Measurements from ENCODE around the gene PATL2.
"Not testable (repeated sequence)": the region's sequence is repeated elsewhere in the genome, so short reads cannot be mapped to it uniquely, and the experiment has no call there.

The PATL2 gene

DNA sequence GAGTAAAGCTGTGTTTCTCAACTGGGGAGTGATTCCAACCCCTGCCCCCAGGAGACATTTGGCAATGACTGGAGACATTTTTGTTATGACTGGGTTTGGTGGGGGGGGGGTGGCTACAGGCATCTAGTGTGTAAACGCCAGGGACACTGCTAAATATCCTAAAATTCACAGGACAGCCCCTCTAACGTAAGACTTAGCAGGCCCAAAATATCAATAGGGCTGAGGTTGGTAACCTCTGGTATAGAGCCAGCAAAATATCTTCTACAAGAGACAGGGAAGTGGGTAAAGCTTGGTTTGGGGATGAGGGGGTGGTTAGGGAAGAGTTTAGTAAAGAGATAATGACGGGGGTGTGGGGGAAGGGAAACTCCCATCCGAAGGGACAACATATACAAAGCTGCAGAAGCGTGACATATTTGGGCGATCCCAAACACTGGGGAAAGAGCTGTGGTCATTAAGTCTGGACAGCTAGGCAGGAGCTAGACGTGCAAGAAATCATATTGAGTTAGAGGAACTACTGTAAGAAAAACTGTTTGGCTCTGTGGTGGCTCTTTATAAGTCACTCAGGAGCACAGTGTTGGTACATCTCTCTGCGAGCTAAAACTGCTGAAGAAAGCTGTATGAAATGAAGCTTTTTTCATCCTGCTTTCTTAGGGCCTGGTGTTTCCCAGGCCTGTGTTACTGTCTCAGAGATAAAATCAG, 24.5 kb upstream of the PATL2 start:
- peaks cover 2% of the 10 kb centered on the region for H3K36me3 ChIP-seq (replicated peaks)
- no peaks in the 10 kb centered on the region for H3K27me3 ChIP-seq (replicated peaks)
- H3K4me3 ChIP-seq (ENCODE audit: low read depth, low read length), result no peak overlapping the region
- TF ChIP-seq, protein P1, sequence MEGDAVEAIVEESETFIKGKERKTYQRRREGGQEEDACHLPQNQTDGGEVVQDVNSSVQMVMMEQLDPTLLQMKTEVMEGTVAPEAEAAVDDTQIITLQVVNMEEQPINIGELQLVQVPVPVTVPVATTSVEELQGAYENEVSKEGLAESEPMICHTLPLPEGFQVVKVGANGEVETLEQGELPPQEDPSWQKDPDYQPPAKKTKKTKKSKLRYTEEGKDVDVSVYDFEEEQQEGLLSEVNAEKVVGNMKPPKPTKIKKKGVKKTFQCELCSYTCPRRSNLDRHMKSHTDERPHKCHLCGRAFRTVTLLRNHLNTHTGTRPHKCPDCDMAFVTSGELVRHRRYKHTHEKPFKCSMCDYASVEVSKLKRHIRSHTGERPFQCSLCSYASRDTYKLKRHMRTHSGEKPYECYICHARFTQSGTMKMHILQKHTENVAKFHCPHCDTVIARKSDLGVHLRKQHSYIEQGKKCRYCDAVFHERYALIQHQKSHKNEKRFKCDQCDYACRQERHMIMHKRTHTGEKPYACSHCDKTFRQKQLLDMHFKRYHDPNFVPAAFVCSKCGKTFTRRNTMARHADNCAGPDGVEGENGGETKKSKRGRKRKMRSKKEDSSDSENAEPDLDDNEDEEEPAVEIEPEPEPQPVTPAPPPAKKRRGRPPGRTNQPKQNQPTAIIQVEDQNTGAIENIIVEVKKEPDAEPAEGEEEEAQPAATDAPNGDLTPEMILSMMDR (IDR thresholded peaks at IDR 0.05; ENCODE audit: low read depth, low read length, missing control alignments), result no peak
- DNase-seq, result no peak
- no peak overlapping the region for H3K27ac ChIP-seq
- in situ Hi-C loops (cut with HindIII; ENCODE audit: low pct_ligation_motif_present, low sequenced_read_pairs), result no loop called here

DNA sequence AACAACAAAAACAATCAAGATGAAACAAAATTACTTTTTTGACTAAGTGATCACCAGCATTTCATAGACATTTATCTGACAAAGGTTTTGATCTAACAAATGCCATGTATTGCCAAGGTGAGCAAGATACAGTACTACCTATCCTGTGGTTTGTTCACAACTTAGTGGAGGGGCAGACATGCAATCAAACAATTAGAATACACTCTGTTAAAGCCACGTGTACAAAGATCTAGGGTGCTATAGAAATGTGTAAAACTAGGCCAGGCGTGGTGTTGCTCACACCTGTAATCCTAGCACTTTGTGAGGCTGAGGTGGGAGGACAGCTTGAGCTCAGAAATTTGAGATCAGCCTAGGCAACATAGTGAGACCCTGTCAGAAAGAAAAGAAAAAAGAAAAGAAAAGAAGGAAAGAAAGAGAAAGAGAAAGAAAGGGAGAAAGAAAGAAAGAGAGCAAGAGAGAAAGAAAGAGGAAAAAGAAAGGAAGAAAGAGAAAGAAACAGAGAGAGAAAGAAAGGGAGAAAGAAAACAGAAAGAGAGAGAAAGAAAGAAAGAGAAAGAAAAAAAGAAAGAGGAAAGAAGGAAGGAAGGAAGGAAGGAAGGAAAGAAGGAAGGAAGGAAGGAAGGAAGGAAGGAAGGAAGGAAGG, 23.8 kb upstream of the PATL2 start:
- DNase-seq, result no peak
- in situ Hi-C loops (cut with HindIII; ENCODE audit: low pct_ligation_motif_present, low sequenced_read_pairs), result no loop called here
- TF ChIP-seq, protein P1 (IDR thresholded peaks at IDR 0.05; ENCODE audit: low read depth, low read length, missing control alignments), result no peak
- no peak overlapping the region for H3K4me3 ChIP-seq (ENCODE audit: low read depth, low read length)
- H3K36me3 ChIP-seq (replicated peaks), result peaks cover 2% of the 10 kb centered on the region
- no peaks in the 10 kb centered on the region for H3K27me3 ChIP-seq (replicated peaks)
- H3K27ac ChIP-seq, result no peak overlapping the region

DNA sequence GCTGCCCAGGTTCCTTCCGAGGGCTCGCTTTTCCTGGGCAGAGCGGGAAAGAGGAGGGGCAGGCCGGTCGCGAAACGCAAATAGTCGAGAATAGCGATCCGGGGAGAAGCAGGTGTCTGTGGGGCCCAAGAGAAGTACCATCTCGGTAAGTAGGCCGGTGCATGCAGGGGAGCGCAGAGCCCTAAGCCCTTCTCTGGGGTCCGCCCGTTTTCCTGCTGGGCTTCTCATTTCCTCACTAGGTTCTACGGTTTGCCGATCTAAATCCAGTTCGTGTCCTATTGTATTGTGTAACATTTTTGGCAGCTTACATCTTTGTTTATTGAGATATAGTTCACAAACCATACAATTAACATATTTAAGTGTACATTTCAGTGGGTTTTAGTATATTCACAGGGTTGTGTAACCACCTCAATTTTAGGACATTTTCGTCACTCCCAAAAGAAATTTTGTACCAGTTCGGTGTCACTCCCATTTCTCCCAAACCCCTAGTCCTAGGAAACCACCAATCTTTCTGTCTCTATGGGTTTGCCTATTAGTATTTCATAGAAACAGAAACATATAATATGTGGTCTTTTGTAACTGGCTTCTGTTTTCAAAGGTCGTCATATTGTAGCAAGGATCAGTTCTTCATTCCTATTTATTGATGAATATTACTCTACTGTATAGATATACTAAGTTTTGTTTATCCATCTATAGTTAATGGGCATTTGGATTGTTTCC, 18.4 kb upstream of the PATL2 start:
- DNase-seq, result no peak
- in situ Hi-C loops (cut with HindIII; ENCODE audit: low pct_ligation_motif_present, low sequenced_read_pairs), result no loop called here
- TF ChIP-seq, protein P1 (IDR thresholded peaks at IDR 0.05; ENCODE audit: low read depth, low read length, missing control alignments), result no peak

DNA sequence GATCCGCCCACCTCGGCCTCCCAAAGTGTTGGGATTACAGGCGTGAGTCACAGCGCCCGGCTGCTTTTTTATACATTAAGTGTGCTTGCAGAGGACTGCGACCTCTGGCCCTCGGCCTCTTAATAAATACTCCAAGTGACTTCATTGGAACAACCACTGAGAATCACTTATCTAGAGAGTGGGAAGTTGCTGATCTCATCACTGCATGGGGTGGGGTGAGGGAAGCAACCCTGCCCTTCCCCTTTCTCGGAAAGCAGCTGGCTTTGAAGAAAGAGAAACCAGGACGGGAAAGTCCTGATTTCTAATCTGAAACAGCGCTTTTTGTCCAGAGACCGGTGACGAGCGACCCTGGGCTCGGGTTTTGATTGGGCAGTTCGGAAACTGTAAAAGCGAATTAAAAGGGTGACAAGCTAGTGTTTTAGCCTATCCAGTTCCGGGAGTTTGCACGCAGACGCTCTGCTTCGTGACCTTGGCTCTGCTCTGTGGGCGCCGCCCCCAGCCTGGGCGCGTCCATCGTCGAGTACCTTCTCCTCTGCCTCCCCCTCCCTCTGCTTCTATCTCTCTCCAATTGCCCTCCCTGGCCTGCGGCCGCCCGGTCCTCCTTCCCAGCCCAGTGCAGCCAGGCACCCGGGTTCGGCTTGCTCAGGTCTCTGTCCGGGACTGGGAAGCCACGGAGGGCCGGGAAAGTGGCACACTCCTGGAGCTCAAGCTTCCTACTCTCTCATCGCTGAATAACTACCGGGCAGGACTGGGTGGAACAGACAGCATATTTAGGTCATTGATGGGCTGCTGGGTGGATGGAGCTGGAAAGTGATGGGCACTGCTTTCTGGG, 17.7 kb upstream of the PATL2 start:
- peak; percentile 99 for DNase-seq
- peak overlapping the region; percentile 86 for H3K4me3 ChIP-seq (ENCODE audit: low read depth, low read length)
- in situ Hi-C loops (cut with HindIII; ENCODE audit: low pct_ligation_motif_present, low sequenced_read_pairs), result no loop called here
- H3K36me3 ChIP-seq (replicated peaks), result peaks cover 2% of the 10 kb centered on the region
- no peaks in the 10 kb centered on the region for H3K27me3 ChIP-seq (replicated peaks)
- TF ChIP-seq, protein P1 (IDR thresholded peaks at IDR 0.05; ENCODE audit: low read depth, low read length, missing control alignments), result no peak
- H3K27ac ChIP-seq, result peak overlapping the region; percentile 93

More for the DNA sequence above, 18.4 kb upstream of the PATL2 start:
- Histone ChIP-seq H3K4me3 (ENCODE audit: low read depth, low read length) (peak overlapping the region; percentile 86), H3K36me3 (replicated peaks) (peaks cover 2% of the 10 kb centered on the region), H3K27ac (peak overlapping the region; percentile 93), H3K27me3 (replicated peaks) (no peaks in the 10 kb centered on the region)

DNA sequence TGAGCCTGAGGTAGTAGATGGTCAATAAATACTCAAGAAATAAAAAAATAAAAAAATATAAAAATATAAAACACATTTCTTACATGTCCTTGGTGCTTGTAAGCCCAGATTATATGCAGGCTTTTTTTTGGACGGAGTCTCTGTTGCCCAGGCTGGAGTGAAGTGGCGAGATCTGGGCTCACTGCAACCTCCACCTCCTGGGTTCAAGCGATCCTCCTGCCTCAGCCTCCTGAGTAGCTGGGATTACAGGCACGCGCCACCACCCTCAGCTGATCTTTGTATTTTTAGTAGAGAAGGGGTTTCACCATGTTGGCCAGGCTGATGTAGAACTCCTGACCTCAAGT, 17.1 kb upstream of the PATL2 start:
- H3K27me3 ChIP-seq (replicated peaks); DNase-seq; in situ Hi-C loops (cut with HindIII; ENCODE audit: low pct_ligation_motif_present, low sequenced_read_pairs); H3K36me3 ChIP-seq (replicated peaks): not testable (repeated sequence)
- Histone ChIP-seq H3K27ac (peak overlapping the region; percentile 93), H3K4me3 (ENCODE audit: low read depth, low read length) (peak overlapping the region; percentile 86)
